ENCODE measurements around the gene SH3BGR.
"Not testable (repeated sequence)": the region's sequence is repeated elsewhere in the genome, so short reads cannot be mapped to it uniquely, and the experiment has no call there.

Gene SH3BGR

DNA sequence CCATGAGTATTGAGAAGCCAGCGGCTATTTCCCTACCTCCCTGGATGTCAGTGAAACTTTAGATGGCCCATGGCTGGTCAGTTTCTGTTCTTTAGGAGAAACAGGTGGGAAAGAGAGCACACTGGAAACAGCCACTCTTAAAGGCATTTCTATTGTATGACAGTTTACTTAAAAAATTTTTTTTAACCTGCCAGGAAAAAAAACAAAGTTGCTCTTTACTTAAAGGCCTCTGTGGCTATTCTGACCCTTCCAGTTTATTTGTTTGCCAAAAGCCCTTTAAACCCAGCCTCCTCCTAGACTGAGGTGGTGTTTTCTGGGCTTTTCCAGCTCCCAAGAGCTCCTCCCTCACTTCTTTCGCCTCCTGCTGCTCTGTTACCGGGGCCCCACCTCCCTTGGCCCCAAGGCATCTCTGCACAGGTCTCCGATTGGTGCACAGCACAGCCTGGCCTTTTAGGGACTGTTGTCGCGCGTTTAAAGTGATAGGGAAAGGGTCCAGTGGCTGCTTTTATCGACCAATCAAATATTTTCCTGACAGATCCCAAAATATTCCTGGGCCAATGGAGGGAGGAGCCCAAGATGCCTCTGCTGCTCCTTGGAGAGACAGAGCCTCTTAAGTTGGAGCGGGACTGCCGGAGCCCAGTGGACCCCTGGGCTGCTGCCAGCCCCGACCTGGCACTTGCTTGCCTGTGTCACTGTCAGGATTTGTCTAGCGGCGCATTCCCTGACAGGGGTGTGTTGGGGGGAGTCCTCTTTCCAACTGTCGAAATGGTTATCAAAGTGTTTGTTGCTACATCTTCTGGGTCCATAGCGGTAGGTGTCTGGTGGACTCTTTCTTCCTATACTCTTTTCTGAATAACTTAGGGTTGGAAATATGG is at the start of gene SH3BGR:
Gene SH3BGR (plus strand): TSS at position 639 of the 875 bp plus-strand sequence. CDS start 127 bp downstream, at position 766.
- Mint-ChIP-seq H3K27ac (no peak within 1 kb of the TSS), H3K27me3 (no peaks in the 10 kb centered on the region)
- no peak for DNase-seq

DNA sequence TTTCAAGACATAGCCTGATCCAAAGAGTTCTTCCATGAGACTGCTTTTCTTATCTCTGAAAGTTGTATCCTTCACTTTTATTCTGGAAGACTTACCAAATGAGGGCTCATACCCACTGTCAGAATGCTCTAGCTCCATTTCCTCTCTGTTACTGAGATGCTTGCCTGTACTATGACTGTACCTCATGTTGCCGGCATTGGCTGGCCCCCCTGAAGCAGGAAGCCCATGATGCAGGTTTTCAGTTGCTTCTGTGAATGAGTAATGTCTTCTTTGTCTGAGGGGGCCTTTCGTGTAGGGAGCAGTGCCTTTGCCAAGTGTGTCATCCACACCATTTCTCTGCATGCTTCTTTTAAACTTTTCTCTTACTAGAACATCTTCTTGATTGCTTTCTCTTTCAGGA is 45.7 kb upstream of the SH3BGR start:
- Mint-ChIP-seq H3K4me3 (no peak overlapping the region), H3K36me3 (ENCODE audit: low read depth) (peaks cover 17% of the 10 kb centered on the region), H3K4me1 (no peaks in the 10 kb centered on the region), H3K9me3 (peaks cover 7% of the 10 kb centered on the region), H3K27ac (no peak overlapping the region), H3K27me3 (no peaks in the 10 kb centered on the region)
- DNase-seq = no peak
- no peak for ATAC-seq

More for the DNA sequence above, at the start of gene SH3BGR:
- H3K4me1 Mint-ChIP-seq = peaks cover 4% of the 10 kb centered on the region
- no peak within 1 kb of the TSS for H3K4me3 Mint-ChIP-seq
- H3K36me3 Mint-ChIP-seq (ENCODE audit: low read depth) = no peaks in the 10 kb centered on the region
- H3K9me3 Mint-ChIP-seq = no peaks in the 10 kb centered on the region
- no peak for ATAC-seq

DNA sequence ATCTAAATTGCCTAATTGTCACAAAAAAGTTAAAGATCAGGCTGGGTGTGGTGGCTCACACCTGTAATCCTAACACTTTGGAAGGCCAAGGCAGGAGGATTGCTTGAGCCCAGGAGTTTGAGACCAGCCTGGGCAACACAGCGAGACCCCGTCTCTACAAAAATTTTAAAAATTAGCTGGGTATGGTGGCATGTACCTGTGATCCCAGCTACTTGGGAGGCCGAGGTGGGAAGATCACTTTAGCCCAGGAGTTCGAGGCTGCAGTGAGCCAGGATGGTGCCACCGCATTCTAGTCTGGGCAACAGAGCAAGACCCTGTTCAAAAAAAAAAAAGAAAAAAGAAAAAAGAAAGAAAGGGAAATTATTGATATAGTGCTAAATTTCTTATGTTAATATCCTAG is 32.6 kb upstream of the SH3BGR start:
- H3K4me3 Mint-ChIP-seq; H3K36me3 Mint-ChIP-seq (ENCODE audit: low read depth); H3K9me3 Mint-ChIP-seq; H3K27me3 Mint-ChIP-seq; ATAC-seq; DNase-seq; H3K4me1 Mint-ChIP-seq; H3K27ac Mint-ChIP-seq: not testable (repeated sequence)

DNA sequence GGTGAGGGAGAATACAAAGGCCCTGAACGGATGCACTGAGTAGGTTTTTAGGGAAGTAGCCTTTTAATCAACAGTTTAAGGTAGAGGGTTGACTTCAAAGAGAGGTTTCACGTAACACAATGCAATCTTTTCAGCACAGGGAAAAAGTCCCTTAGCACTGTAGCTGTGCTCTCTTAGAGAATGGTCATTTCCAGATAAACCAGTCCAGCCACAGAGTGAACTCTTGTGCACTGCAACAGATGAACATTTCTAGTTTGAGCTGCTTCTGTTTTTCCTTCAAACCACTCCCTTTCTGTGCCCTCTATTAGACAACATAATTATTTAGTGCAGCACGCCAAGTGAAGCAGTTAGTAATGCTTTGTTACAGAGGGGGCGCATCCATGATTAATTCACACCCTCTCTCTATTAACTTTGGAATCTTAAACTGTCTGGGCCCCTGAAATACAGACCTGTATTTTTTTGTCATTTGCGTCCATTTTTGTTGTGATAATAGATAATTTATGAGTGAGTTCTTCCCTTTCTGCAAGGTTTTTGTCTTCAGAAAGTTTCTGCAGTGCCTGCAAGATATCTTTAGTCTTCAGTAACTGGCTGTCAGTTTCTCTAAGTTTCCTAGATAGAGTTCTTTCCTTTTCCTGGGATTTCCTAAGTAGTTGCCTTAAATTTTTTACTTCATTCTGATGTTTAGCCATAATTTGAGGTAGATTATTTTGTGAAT is 29.1 kb upstream of the SH3BGR start:
- Mint-ChIP-seq H3K27me3 (no peaks in the 10 kb centered on the region), H3K36me3 (ENCODE audit: low read depth) (no peaks in the 10 kb centered on the region), H3K27ac (no peak overlapping the region), H3K4me3 (no peak overlapping the region), H3K9me3 (no peaks in the 10 kb centered on the region), H3K4me1 (no peaks in the 10 kb centered on the region)
- ATAC-seq = no peak
- DNase-seq = no peak

DNA sequence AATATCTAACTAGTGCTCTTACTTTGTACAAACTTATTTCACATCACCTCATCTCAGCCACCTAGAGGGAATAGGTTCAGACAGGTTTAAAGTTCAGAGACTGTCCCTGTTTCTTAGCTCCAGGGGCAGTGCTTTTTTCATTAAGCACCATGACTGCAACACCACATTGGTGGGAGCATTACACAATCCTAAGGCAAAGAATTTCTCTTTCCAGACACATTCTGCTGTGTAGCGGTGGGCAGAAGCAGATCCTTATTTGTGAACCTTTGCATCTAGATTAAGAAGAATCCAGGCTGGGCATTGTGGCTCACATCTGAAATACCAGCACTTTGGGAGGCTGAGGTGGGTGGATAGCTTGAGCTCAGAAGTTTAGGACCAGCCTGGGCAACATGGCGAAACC is 22.3 kb upstream of the SH3BGR start:
- no peak overlapping the region for H3K4me3 Mint-ChIP-seq
- ATAC-seq (no peak), DNase-seq (no peak)
- no peaks in the 10 kb centered on the region for H3K9me3 Mint-ChIP-seq
- H3K4me1 Mint-ChIP-seq = no peaks in the 10 kb centered on the region
- no peak overlapping the region for H3K27ac Mint-ChIP-seq
- H3K27me3 Mint-ChIP-seq = no peaks in the 10 kb centered on the region
- H3K36me3 Mint-ChIP-seq (ENCODE audit: low read depth) = no peaks in the 10 kb centered on the region

DNA sequence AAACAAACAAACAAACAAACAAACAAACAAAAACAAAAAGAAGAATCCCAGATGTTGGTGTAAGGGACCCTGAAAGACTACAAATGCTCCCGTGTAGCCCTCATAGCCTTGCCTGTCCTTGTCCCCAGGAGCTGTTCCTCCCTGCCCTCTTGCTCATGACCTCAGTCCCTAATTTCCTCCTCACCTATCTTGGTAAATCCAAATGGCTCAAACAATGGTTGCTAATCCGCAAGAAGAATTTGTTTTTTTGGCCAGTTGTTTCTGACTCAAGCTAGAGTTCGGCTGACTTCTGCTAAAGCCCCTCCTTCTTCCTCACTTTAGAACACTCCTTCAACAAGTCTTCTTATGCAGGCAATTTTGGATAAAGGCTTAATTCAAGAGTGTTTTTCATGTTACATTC is 21.8 kb upstream of the SH3BGR start:
- H3K4me1 Mint-ChIP-seq = no peaks in the 10 kb centered on the region
- H3K27ac Mint-ChIP-seq = no peak overlapping the region
- H3K9me3 Mint-ChIP-seq = no peaks in the 10 kb centered on the region
- H3K36me3 Mint-ChIP-seq (ENCODE audit: low read depth) = no peaks in the 10 kb centered on the region
- no peaks in the 10 kb centered on the region for H3K27me3 Mint-ChIP-seq
- no peak overlapping the region for H3K4me3 Mint-ChIP-seq
- no peak for DNase-seq
- ATAC-seq = no peak

DNA sequence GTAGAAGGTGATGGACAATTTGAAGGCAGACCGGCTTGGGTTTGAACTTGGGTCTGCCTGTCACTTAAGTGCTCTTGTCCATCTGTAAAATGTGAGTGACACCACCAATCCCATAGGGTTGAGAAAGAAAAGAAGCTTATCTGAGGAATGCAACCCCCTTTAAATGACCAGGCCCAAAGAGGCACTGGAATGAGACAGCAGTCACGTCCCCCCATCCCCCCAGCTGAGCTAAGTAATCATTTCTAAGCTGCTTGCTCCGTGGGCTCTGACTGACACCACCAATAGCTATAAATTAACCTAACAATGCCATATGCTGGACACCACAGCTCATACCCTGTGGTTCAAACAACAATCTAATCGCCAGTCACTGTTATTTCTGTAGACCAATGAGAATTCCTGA is 21.3 kb upstream of the SH3BGR start:
- no peak overlapping the region for H3K27ac Mint-ChIP-seq
- H3K9me3 Mint-ChIP-seq = no peaks in the 10 kb centered on the region
- no peaks in the 10 kb centered on the region for H3K36me3 Mint-ChIP-seq (ENCODE audit: low read depth)
- ATAC-seq (no peak), DNase-seq (no peak)
- H3K4me3 Mint-ChIP-seq = no peak overlapping the region
- H3K4me1 Mint-ChIP-seq = no peaks in the 10 kb centered on the region
- H3K27me3 Mint-ChIP-seq = no peaks in the 10 kb centered on the region

DNA sequence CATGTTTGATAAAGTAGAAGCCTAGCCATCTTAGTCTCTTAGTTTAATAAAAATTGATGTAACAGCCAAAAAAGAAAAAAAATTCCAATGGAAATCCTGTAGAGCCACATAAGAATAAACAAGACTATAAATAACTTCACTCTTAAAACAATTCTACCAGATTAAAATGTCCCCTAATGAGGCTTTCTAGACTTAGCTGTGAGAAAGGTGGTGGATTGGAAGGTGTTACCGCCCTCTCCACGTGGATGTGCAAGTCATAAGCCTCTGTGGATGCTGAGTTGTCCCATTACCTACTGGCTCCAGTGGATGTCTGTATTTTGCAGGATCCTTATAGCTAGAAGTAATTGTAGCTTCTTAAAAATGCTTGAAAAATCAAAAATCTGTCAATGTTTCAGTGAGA is 20.8 kb upstream of the SH3BGR start:
- DNase-seq (no peak), ATAC-seq (no peak)
- no peak overlapping the region for H3K27ac Mint-ChIP-seq
- H3K27me3 Mint-ChIP-seq = no peaks in the 10 kb centered on the region
- no peaks in the 10 kb centered on the region for H3K36me3 Mint-ChIP-seq (ENCODE audit: low read depth)
- no peaks in the 10 kb centered on the region for H3K9me3 Mint-ChIP-seq
- H3K4me1 Mint-ChIP-seq = no peaks in the 10 kb centered on the region
- no peak overlapping the region for H3K4me3 Mint-ChIP-seq

DNA sequence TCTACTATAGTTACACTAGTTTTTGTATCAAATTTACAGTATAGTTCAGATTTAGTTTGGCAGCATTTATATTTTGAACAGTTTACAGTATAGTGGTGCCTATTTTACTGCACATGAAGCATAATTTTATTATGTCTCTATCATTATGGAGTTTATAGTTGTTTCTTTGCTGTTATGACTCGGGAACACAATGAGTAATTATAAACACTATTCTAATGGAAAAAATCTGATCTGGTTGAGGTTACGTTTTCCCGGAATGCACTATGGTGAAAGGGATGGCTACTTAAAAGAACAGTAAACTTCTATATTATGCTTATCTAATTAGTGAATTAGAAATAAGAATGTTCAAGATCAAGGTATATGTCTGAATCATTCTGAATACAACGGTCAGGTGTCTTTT is 16.8 kb upstream of the SH3BGR start:
- no peak overlapping the region for H3K27ac Mint-ChIP-seq
- ATAC-seq = no peak
- H3K9me3 Mint-ChIP-seq = no peaks in the 10 kb centered on the region
- no peak for DNase-seq
- peaks cover 9% of the 10 kb centered on the region for H3K27me3 Mint-ChIP-seq
- no peaks in the 10 kb centered on the region for H3K4me1 Mint-ChIP-seq
- H3K36me3 Mint-ChIP-seq (ENCODE audit: low read depth) = no peaks in the 10 kb centered on the region
- H3K4me3 Mint-ChIP-seq = no peak overlapping the region

DNA sequence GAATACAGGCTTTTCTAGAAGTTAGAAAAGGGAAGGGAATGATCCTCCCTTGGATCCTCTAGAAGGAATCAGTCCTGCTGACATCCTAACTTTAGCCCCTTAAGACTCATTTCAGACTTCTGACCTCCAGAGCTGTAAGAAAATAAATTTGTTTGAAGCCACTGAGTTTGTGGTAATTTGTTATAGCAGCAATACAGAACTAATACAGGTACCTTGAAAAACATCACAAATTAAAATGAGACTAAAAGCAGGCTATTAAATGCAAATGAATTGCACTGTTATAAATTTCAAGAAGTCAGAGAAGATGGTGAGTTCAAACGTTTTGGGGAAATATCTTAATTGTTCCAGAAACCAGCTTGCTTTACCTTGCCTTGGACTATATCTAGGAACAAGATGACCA is 12.5 kb upstream of the SH3BGR start:
- no peak overlapping the region for H3K27ac Mint-ChIP-seq
- peaks cover 11% of the 10 kb centered on the region for H3K27me3 Mint-ChIP-seq
- no peaks in the 10 kb centered on the region for H3K36me3 Mint-ChIP-seq (ENCODE audit: low read depth)
- no peak overlapping the region for H3K4me3 Mint-ChIP-seq
- ATAC-seq (no peak), DNase-seq (no peak)
- H3K9me3 Mint-ChIP-seq = no peaks in the 10 kb centered on the region
- H3K4me1 Mint-ChIP-seq = no peaks in the 10 kb centered on the region

DNA sequence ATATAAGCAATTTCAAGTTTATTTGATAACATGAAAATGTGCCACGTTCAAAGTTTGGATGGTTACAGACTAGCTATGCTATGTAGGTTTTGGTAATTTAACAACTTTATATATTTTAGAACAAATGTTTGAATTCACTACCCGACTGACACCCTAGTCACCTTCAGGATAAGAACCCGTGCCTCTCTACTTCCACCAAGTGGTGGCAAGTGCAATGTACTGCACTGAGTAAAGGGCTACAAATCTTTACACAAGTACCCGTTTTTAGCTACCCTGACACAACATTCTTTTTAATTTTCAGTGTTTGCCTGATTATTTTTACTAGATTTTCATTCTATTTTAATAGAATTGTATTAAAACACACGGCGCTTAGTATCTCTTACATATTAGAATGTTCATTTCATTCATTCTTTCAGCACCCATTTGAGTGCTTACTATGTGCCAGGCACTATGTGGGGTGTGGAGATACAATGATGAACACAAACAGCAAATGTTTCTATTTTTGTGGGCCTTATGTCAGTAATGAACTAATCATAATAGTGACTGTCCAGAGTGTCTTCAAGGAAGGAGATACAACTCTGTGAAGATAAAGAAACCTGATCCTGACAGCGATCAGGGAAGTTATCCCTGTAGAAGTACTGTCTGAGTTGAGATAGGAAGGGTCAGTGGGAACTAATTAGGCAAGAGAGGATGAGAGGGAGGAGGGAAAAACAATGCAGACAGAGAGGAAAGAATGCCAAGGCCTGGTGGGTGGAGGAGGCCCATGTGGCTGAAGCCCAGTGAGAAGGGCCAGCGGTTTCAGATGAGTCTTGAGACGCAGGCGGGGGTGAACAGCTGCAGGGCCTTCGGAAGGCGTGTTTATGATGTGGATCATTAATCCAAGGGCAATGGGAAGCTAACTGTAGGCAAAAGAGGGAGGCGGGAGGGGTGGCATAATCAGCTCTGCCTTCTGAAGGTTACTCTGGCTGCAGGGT is 10.0 kb upstream of the SH3BGR start:
- Mint-ChIP-seq H3K27me3 (peaks cover 9% of the 10 kb centered on the region), H3K36me3 (ENCODE audit: low read depth) (no peaks in the 10 kb centered on the region), H3K9me3 (no peaks in the 10 kb centered on the region), H3K4me3 (no peak overlapping the region), H3K27ac (no peak overlapping the region), H3K4me1 (peaks cover 18% of the 10 kb centered on the region)
- DNase-seq (peak; percentile 26), ATAC-seq (no peak)

DNA sequence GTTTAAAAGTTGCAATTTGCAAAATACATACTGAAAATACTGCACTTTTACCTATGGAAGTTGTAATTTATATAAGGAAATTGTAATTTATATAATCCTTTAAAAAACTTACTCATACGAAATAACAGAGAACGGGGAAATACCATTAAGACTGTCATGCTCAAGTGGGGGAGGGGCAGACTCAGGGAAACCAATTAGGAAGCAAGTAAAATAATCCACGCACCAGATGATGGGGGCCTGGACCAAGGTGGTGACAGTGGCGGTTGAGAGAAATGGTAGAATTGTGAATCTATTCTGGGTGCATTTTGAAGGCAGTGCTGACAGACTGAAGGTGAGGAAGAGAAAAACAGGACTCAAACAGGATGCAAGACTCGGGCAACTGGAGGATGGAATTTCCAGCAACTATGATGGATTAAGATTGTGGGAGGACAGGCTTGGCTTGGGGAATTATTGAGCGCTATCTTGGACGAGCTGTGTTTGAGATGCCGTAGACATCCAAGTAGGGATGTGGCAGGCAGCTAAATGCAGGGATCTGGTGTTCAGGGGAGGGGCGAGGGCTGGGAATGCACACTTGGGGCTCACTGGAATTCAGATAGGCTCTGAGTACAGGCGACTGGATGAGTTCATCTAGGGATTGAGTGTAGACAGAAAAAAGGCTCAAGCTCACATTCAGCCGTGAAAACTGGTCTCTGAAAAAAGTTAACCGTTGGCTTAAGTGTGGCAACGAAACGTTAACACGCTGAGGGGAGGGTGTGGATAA is 7.2 kb upstream of the SH3BGR start:
- Mint-ChIP-seq H3K27me3 (peaks cover 3% of the 10 kb centered on the region), H3K4me3 (peak overlapping the region; percentile 91), H3K9me3 (no peaks in the 10 kb centered on the region), H3K27ac (peak overlapping the region; percentile 87), H3K4me1 (peaks cover 20% of the 10 kb centered on the region), H3K36me3 (ENCODE audit: low read depth) (no peaks in the 10 kb centered on the region)
- DNase-seq (no peak), ATAC-seq (no peak)

DNA sequence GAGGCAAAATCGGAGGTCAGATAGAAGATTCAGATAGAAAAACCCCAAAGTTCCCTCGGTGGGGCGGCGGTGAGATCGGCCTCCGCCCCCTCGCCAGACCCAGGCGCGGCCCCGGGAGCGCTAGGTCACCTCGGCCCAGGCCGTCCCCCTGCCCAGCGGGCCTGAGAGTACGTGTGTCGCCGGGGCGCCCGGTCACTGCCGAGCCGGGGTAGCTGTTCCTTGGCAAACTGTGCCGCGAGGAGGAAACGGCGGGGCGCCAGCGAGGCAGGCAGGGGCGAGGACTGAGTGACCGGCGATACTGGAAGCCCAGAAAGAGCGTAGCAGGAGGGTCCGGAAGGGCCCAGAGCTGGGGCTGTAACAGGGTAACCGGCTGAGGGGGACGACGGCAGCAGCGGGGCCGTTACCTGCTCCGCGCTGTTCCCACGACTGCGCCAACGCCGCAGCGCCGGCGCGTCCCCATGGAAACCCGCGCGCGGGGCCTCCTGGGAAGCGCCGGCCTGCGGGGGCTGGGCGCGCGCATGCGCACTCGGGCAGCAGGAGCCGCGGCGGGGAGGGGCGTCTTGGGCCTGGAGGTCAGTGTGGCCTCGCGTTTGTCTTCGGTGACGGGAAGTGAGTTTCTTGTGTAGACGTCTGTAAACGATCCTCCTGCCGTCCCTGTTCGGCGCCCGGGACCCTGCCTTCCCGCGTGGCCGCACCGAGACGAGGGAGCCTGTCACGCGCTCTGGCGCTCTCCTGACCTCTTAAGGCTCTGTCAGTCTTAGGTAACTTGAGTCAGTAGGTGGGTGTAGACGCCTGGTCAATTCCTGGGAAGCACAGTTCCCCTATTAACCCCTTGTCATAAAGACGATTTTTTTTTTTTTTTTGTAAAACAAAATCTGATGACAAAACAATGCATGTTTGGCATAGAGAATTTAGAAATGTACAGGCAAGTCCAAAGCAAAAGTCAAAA is 6.2 kb upstream of the SH3BGR start, which contains the start of gene LCA5L:
Gene LCA5L (minus strand): TSS at position 458 of the 949 bp plus-strand sequence. CDS start 17,285 bp downstream, outside the sequence.
- Mint-ChIP-seq H3K4me1 (peaks cover 20% of the 10 kb centered on the region), H3K27ac (peak within 1 kb of the TSS; percentile 94)

More for the DNA sequence above, 6.2 kb upstream of the SH3BGR start, which contains the start of gene LCA5L:
- H3K4me3 Mint-ChIP-seq = peak within 1 kb of the TSS; percentile 91
- H3K36me3 Mint-ChIP-seq (ENCODE audit: low read depth) = no peaks in the 10 kb centered on the region
- peak; percentile 93 for ATAC-seq
- H3K9me3 Mint-ChIP-seq = no peaks in the 10 kb centered on the region
- DNase-seq = peak; percentile 94
- peaks cover 2% of the 10 kb centered on the region for H3K27me3 Mint-ChIP-seq

All from activated naive CD8-positive, alpha-beta T cell treated with anti-CD3 and anti-CD28 coated beads, Interleukin-2, amount 50 U/mL, for 24 hours (primary cell).